Activated naive CD8-positive, alpha-beta T cell treated with anti-CD3 and anti-CD28 coated beads, Interleukin-2, amount 50 U/mL, for 16 hours (primary cell): Measurements from ENCODE around the gene LRRC53.

Source experiments
- DNase-seq: peaks from one replicate; pipeline ENCODE4 v3.0.0-alpha.2; 2020; ENCODE audit warnings: low read depth, low spot score

Gene LRRC53

GRCh38 chr1:74512170-74512915 is at the start of gene LRRC53:
Gene LRRC53, minus strand, starts transcription at chr1:74512611. Its CDS starts 29,262 bp downstream, at chr1:74483349.
- no peak for DNase-seq

- no peak for DNase-seq
Measured at GRCh38 chr1:74549932-74550331, 37.5 kb upstream of the LRRC53 start.

GRCh38 chr1:74548961-74549750 is 36.7 kb upstream of the LRRC53 start:
- DNase-seq, result no peak

- DNase-seq, result no peak
Measured at GRCh38 chr1:74545821-74546220, 33.4 kb upstream of the LRRC53 start.

GRCh38 chr1:74534241-74534640 is 21.8 kb upstream of the LRRC53 start:
- DNase-seq, result no peak

- no peak for DNase-seq
Measured at GRCh38 chr1:74531796-74532195, 19.4 kb upstream of the LRRC53 start.

GRCh38 chr1:74530892-74531291 is 18.5 kb upstream of the LRRC53 start:
- DNase-seq, result no peak

GRCh38 chr1:74528123-74528522 is 15.7 kb upstream of the LRRC53 start:
- no peak for DNase-seq

GRCh38 chr1:74526708-74527107 is 14.3 kb upstream of the LRRC53 start:
- no peak for DNase-seq

- DNase-seq, result no peak
Measured at GRCh38 chr1:74523873-74524480, 11.6 kb upstream of the LRRC53 start.

GRCh38 chr1:74522148-74522547 is 9.7 kb upstream of the LRRC53 start:
- DNase-seq, result no peak

GRCh38 chr1:74517599-74518051 is 5.2 kb upstream of the LRRC53 start:
- DNase-seq, result no peak

- no peak for DNase-seq
Measured at GRCh38 chr1:74513411-74514300, 1.2 kb upstream of the LRRC53 start.

- DNase-seq, result no peak
Measured at GRCh38 chr1:74508449-74508848, 4.0 kb downstream of the LRRC53 start.

GRCh38 chr1:74505928-74506710 is 6.3 kb downstream of the LRRC53 start:
- no peak for DNase-seq

- DNase-seq, result no peak
Measured at GRCh38 chr1:74504933-74505512, 7.4 kb downstream of the LRRC53 start.

- DNase-seq, result no peak
Measured at GRCh38 chr1:74504125-74504932, 8.1 kb downstream of the LRRC53 start.

GRCh38 chr1:74502858-74503257 is 9.6 kb downstream of the LRRC53 start:
- DNase-seq, result no peak

- no peak for DNase-seq
Measured at GRCh38 chr1:74502432-74502831, 10.0 kb downstream of the LRRC53 start.
